Esophagus squamous epithelium (tissue), 5 donors: ENCODE results near the gene RUNX1. TPM values are rescaled to one million over a fixed set of nuclear protein-coding genes. Genes with fewer than 3 reads are reported as not detected.

Experiments used
- DNase-seq: peaks from one replicate; lab custom pipeline; 2025; lab: John Stamatoyannopoulos, UW
- H3K27ac ChIP-seq, 4 donors: fragments of 200-600 bp; sonication (generic); one replicate each; pipeline ENCODE4 v1.5.1; 2016 to 2019; ENCODE audit warnings: mild to moderate bottlenecking in 1 of 4
- H3K27me3 ChIP-seq, 4 donors: fragments of 200-600 bp; sonication (generic); 1 replicate in 3 of 4; 2 replicates in 1 of 4; pipeline versions ENCODE4 v1.5.1 to v1.6.0; 2017 to 2021; ENCODE audit warnings: antibody characterized with exemption in 1 of 4
- H3K36me3 ChIP-seq, 3 donors: fragments of 200-600 bp; sonication (generic); one replicate each; pipeline ENCODE4 v1.5.1; 2016 to 2019
- H3K4me1 ChIP-seq, 3 donors: fragments of 200-600 bp; sonication (generic); one replicate each; pipeline ENCODE4 v1.5.1; 2017 to 2019
- H3K4me3 ChIP-seq, 4 donors: fragments of 200-600 bp; sonication (generic); 1 replicate in 3 of 4; 2 replicates in 1 of 4; pipeline ENCODE4 v1.5.1; 2016 to 2019; ENCODE audit warnings: mild to moderate bottlenecking in 2 of 4, moderate library complexity in 1 of 4
- H3K9me3 ChIP-seq, 3 donors: fragments of 200-600 bp; sonication (generic); one replicate each; pipeline ENCODE4 v1.5.1; 2016 to 2019
- CTCF ChIP-seq, 6 experiments: fragments of 450-650 bp in 4 of 6; fragments of 200-600 bp in 2 of 6; sonication (generic) in 2 of 6; IDR thresholded peaks; one replicate each; pipeline ENCODE4 v1.5.1; 2016 to 2019; ENCODE audit warnings: antibody characterized with exemption in 6 of 6, mild to moderate bottlenecking in 4 of 6, moderate library complexity in 4 of 6
- POLR2A ChIP-seq, 4 donors: fragments of 450-650 bp; IDR thresholded peaks; one replicate each; pipeline ENCODE4 v1.6.1; 2017; ENCODE audit warnings: antibody characterized with exemption in 4 of 4, mild to moderate bottlenecking in 4 of 4, moderate library complexity in 3 of 4
- WGBS, 2 donors: methylation state at CpG; one replicate each; pipeline ENCODE4 v1.1.5; 2018; 5-methylcytosine and 5-hydroxymethylcytosine counted together
- intact Hi-C: fragments of 100-400 bp; cut with DNase I; formaldehyde crosslinking; loops from one replicate; pipeline ENCODE4 v1.15.0; 2022
- total RNA-seq, 4 donors: library from RNA; depleted of rRNA; stranded (reverse); fragments of >200 nt; gene quantifications; one replicate each; pipeline ENCODE4 v1.1.0, GENCODE V29; 2016
- donor health status: DM: yes; HTN: yes; CAD: no.

The RUNX1 gene
- total RNA-seq, 4 donors from 2014 or later = 8.2 to 25.4 (median 18.3) TPM

GRCh38 chr21:34897828-34898227 lies 151.3 kb downstream of the RUNX1 start:
- peaks cover 0 to 17% (median 11%) of the 10 kb centered on the region in 3 donors for H3K9me3 ChIP-seq
- no peaks in the 10 kb centered on the region for H3K36me3 ChIP-seq
- no peak for TF ChIP-seq POLR2A (IDR thresholded peaks at IDR 0.05)
- no peak for TF ChIP-seq CTCF (IDR thresholded peaks at IDR 0.05)
- H3K27me3 ChIP-seq = peaks cover 0 to 22% (median 0%) of the 10 kb centered on the region in 4 donors
- no peak overlapping the region for H3K27ac ChIP-seq
- H3K4me1 ChIP-seq = no peaks in the 10 kb centered on the region
- intact Hi-C loops = loop anchor here (10.0 kb wide), 1 partner anchor 147 kb away; the partner anchor contains the start of gene RUNX1
- DNase-seq = no peak
- no peak overlapping the region for H3K4me3 ChIP-seq
- WGBS, 2 donors = 56 to 94% methylated on average over 2 of the region's 2 CpGs

- Histone ChIP-seq H3K27ac (no peak overlapping the region), H3K4me3 (no peak overlapping the region), H3K4me1 (peaks cover 0 to 22% (median 3%) of the 10 kb centered on the region in 3 donors), H3K36me3 (no peaks in the 10 kb centered on the region), H3K9me3 (peaks cover 0 to 17% (median 11%) of the 10 kb centered on the region in 3 donors), H3K27me3 (peaks cover 0 to 54% (median 4%) of the 10 kb centered on the region in 4 donors)
- intact Hi-C loops = loop anchor here (10.0 kb wide), 1 partner anchor 150 kb away; the partner anchor contains the start of gene RUNX1
- DNase-seq = no peak
- TF ChIP-seq CTCF (IDR thresholded peaks at IDR 0.05) (no peak), POLR2A (IDR thresholded peaks at IDR 0.05) (no peak)
- 71 to 89% methylated on average over 1 of the region's 1 CpG for WGBS, 2 donors
Measured at GRCh38 chr21:34894401-34894800, 154.7 kb downstream of the RUNX1 start.

- Histone ChIP-seq H3K27ac (no peak overlapping the region), H3K36me3 (no peaks in the 10 kb centered on the region), H3K4me3 (no peak overlapping the region), H3K27me3 (peaks cover 0 to 57% (median 4%) of the 10 kb centered on the region in 4 donors), H3K4me1 (peaks cover 2 to 37% (median 3%) of the 10 kb centered on the region in 3 donors), H3K9me3 (peaks cover 0 to 1% (median under 1%) of the 10 kb centered on the region in 3 donors)
- DNase-seq = no peak
- intact Hi-C loops = loop anchor here (10.0 kb wide), 1 partner anchor 153 kb away; the partner anchor contains the start of gene RUNX1
- no peak for TF ChIP-seq POLR2A (IDR thresholded peaks at IDR 0.05)
- TF ChIP-seq CTCF (IDR thresholded peaks at IDR 0.05) = no peak
Measured at GRCh38 chr21:34892209-34892608, 156.9 kb downstream of the RUNX1 start.

GRCh38 chr21:34891613-34891943 lies 157.5 kb downstream of the RUNX1 start:
- TF ChIP-seq CTCF (IDR thresholded peaks at IDR 0.05) (no peak), POLR2A (IDR thresholded peaks at IDR 0.05) (no peak)
- Histone ChIP-seq H3K4me3 (peak overlapping the region in 3 of 4 donors; percentile 69 to 82 (median 77)), H3K27ac (peak overlapping the region in 3 of 4 donors; percentile 95 to 97 (median 97)), H3K27me3 (peaks cover 0 to 64% (median 4%) of the 10 kb centered on the region in 4 donors), H3K9me3 (no peaks in the 10 kb centered on the region), H3K36me3 (no peaks in the 10 kb centered on the region), H3K4me1 (peaks cover 3 to 44% (median 5%) of the 10 kb centered on the region in 3 donors)
- intact Hi-C loops = loop anchor here (10.0 kb wide), 1 partner anchor 153 kb away; the partner anchor contains the start of gene RUNX1
- 39 to 54% methylated on average over 8 of the region's 8 CpGs for WGBS, 2 donors
- DNase-seq = no peak

- H3K4me1 ChIP-seq = peaks cover 3 to 50% (median 6%) of the 10 kb centered on the region in 3 donors
- DNase-seq = no peak
- no peaks in the 10 kb centered on the region for H3K36me3 ChIP-seq
- intact Hi-C loops = loop anchor here (10.0 kb wide), 1 partner anchor 154 kb away; the partner anchor contains the start of gene RUNX1
- H3K4me3 ChIP-seq = peak overlapping the region; percentile 67 to 82 (median 73)
- no peaks in the 10 kb centered on the region for H3K9me3 ChIP-seq
- H3K27me3 ChIP-seq = peaks cover 0 to 70% (median 4%) of the 10 kb centered on the region in 4 donors
- H3K27ac ChIP-seq = peak overlapping the region; percentile 95 to 97 (median 97)
- 15% methylated on average over 13 of the region's 60 CpGs; no CpG with 5 or more reads in 1 of the 2 donors for WGBS, 2 donors
- TF ChIP-seq CTCF (IDR thresholded peaks at IDR 0.05) = peak in 3 of 6 experiments; percentile 11 to 36 (median 14)
- no peak for TF ChIP-seq POLR2A (IDR thresholded peaks at IDR 0.05)
Measured at GRCh38 chr21:34890724-34891612, 158.1 kb downstream of the RUNX1 start.
